Stimulated activated naive CD4-positive, alpha-beta T cell (primary cell): Measurements from ENCODE around the gene GPRASP2.
"Not testable (repeated sequence)": the region's sequence is repeated elsewhere in the genome, so short reads cannot be mapped to it uniquely, and the experiment has no call there.

Source experiments
- DNase-seq, 6 experiments: peaks; one replicate each; lab custom pipeline; 2025; lab: John Stamatoyannopoulos, UW

The GPRASP2 gene

DNA sequence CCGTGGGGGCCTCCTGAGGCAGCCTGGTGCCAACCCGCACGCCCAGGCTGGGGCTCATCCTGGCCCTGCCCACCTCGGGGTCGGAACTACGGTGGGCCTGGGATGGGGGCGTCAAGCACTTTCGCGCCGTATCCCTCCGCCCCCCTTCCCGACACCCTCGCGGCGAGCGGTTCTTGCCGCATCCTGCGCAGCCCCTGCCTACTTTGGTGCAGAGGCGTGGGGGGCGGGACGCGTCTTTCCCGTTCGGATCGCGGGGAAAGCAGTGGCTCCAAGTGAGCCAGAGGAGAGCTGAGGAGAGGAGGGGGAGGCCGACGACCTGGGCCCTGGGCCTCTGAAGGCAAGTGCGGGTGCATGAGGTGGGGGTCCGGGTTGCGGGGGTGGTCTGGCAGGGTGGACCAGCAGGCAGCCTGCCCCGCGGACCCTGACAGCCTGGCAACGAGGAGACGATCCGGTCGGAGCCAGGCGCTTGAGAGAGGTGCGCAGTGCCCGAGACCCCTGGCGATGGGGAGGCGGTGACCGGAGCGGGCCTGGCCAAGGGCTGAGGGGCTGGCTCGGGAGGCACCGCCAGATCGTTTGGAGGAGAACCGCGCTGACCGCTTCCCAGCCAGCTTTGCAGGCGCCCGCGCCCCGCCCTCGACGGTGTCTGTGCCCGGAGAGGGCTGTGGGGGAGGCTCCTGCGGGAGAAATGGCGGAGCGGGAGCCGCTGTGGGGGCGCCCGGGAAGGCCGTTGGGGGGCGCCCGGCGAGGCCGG, at the start of gene GPRASP2:
TSS of gene GPRASP2 (plus strand) at position 233 of the 751 bp plus-strand sequence. CDS start 2,422 bp downstream, outside the sequence.
- peak in 4 of 6 experiments; percentile 6 to 24 (median 16) for DNase-seq

DNA sequence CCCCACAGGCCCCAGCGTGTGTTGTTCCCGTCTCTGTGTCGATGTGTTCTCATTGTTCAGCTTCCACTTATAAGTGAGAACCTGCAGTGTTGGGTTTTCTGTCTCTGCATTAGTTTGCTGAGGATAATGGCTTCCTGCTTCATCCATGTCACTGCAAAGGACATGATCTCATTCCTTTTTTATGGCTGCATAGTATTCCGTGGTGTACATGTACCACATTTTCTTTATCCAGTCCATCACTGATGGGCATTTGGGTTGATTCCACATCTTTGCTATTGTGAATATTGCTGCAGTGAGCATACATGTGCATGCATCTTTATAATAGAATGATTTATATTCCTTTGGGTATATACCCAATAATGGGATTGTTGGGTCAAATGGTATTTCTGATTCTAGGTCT, 48.4 kb upstream of the GPRASP2 start:
- DNase-seq: not testable (repeated sequence)

GRCh38 chrX:102667034-102667433, 45.2 kb upstream of the GPRASP2 start:
- DNase-seq: not testable (repeated sequence)

DNA sequence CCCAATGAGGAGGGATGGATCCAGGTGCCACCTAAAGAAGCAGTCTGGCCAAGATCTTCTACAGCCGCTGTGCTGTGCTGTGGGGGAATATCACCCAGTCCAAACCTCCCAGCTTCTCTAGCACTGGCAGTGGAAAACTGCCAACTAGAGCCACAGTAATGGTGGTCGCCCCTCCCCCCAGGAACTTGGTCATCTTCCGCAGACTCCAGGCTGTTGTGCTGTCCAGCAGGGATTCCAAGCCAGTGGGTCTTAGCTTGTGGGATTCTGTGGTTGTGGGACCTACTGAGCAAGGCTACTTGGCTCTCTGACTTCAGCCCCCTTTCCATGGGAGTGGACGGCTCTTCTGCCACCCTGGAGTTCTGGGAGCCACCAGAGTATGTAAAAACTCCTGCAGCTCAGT, 42.7 kb upstream of the GPRASP2 start:
- DNase-seq: no peak

GRCh38 chrX:102672856-102673255, 39.4 kb upstream of the GPRASP2 start:
- no peak for DNase-seq

- not testable (repeated sequence) for DNase-seq
Measured at GRCh38 chrX:102677479-102677878, 34.8 kb upstream of the GPRASP2 start.

GRCh38 chrX:102684772-102685520, 27.3 kb upstream of the GPRASP2 start:
- DNase-seq: no peak

- DNase-seq: no peak
Measured at GRCh38 chrX:102694749-102695148, 17.5 kb upstream of the GPRASP2 start.

DNA sequence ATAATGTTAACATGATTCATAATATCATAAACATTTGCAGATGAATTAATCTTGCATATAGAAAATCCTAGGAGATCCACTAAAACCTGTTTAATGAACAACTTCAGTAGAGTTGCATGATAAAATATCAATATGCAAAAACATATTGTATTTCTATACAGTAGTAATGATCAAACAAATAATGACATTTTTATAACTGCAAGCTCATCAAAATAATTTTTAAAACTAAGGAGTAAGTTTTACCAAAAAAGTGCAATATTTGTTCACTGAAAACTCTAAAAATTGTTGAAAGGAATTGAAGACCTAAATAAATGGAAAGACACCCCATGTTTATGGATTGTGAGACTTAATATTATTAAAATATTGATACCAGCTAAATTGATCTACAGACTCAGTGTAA, 15.9 kb upstream of the GPRASP2 start:
- DNase-seq: no peak

DNA sequence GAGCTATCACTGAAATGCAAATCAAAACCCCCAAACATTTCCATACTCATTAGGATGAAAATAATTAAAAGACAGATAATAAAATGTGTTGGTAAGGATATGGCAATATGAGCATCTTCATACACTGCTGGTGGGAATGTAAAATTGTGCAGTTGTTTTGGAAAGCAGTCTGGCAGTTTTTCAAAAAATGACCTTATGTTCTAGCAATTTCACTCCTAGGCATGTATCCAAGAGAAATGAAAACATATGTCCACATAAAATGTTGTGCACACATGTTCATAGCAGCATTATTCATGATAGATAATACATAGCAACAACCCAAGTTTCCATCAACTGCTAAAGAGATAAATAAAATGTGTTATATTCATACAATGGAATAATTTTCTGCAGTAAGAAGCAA, 14.8 kb upstream of the GPRASP2 start:
- no peak for DNase-seq

GRCh38 chrX:102708900-102709299, 3.3 kb upstream of the GPRASP2 start:
- no peak for DNase-seq

DNA sequence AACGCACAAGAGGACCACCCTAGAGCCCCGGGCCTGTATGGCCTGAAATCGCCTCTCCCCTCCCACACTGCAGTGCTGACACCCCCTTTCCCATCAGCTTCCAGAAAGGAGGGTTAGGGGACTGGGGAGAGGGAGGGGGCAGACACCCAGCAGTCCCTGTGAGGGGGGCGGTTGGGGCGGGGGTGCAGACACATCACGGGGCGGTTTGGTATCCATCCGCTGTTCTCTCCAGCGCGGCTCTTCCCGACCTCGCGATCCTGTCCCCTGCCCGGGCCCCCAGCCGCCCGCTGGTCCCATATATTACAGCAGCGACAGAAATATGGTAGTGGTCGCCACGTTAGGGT, 404 bp upstream of the GPRASP2 start:
- no peak for DNase-seq

DNA sequence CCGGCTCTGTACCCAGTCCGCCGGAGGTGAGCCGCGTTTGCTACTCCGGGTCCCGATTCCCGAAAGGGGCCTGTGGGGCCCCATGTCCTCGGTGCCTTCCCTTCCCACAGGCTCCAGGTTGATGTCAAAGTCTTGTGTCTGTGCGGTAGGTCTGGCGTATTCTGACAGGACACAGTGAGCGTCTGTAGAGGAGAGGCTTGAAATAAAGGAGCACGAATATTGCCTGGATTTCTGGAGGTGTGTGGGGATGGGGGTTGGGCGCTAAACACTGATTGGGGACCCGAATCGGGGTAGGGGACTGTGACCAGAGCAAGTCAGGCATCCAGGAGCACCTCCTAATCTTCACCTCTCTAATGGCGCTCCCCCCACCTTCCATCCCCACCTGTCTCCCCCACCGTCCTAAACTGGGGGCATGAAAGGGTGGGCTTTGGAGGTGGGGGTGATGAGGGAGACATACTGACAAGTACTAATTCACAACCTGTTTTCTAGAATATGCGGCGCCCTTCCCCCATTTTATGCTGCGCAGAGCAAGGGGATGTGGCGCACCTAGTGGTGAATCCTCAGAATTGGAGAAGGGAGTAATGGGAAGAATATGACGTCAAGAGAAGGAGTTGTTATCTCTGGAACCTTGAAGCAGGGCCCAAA, 855 bp downstream of the GPRASP2 start:
- DNase-seq: peak in 4 of 6 experiments; percentile 7 to 34 (median 15)

DNA sequence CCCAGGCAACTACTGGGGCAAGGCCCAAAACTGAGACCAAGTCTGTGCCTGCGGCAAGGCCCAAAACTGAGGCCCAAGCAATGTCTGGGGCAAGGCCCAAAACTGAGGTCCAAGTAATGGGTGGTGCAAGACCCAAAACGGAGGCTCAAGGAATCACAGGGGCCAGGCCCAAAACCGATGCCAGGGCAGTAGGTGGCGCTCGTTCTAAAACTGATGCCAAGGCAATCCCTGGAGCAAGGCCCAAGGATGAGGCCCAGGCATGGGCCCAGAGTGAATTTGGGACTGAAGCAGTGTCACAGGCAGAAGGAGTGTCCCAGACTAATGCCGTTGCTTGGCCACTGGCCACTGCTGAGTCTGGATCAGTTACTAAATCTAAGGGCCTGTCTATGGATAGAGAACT, 2.7 kb downstream of the GPRASP2 start:
- DNase-seq: no peak

- DNase-seq: no peak
Measured at GRCh38 chrX:102715967-102716366, 3.7 kb downstream of the GPRASP2 start.

DNA sequence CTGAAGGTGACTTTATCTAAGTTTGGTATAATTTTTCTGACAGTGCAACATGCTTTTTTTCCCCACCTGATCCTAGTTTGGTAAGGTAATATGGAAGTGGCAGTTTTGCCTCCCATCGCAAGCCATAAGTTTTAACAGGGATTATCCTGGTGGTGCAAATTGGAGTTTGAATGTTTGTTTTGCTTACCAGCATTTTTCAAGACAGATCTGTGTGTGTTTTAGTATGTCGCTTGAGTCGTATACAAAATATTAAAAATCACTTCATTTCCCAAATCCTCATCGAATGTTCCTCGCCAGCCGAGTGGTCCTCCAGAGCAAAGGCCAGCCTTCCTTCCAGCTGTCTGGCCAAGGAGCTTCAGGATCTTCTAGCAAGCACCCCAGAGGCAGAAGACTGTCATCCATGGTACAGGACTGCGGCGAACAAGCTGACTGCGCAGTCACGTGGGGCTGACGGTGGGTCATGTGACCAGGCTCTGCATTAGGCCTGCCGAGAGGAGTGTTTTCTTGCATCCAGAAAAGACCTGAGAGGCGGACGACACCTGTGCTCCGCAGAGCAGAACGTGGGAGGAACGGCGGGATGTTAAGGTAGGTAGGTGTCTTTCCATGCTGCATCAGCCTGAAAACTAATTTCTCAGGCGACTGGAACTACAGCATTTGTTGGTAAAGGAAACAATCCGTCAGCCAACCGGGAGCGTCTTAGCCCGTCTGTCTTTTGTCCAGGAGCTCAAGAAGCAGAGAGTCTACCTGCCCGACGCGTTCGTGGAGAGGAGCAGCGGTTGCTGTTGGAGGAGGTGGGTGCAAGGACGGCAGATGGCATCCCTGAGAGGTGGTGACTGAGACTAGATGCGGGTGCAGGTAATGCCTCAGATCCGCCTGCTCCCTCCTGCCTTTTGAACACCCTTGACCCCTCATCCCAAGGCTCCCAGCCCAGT, 8.3 kb downstream of the GPRASP2 start, which contains the start of gene GPRASP3:
TSS of gene GPRASP3 (plus strand) at position 507 of the 932 bp plus-strand sequence. CDS start 28,253 bp downstream, outside the sequence.
- DNase-seq: peak; percentile 42 to 72 (median 60)

DNA sequence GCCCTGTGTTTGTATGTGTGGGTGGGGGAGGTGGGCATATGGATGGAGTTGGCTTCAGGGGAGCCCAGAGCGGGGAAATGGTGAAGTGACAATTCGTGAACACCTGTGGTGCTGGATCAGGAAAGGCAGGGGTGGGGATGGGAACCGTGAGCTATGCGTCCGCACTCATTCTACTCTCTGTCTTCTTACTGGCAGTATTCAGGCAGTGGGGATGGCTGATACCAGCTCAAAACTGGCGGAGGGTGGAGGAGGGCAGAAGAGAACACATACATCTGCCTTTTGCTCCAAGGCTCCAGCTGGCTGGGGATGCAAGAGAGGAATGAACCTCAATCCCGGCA, 8.9 kb downstream of the GPRASP2 start:
- not testable (repeated sequence) for DNase-seq

DNA sequence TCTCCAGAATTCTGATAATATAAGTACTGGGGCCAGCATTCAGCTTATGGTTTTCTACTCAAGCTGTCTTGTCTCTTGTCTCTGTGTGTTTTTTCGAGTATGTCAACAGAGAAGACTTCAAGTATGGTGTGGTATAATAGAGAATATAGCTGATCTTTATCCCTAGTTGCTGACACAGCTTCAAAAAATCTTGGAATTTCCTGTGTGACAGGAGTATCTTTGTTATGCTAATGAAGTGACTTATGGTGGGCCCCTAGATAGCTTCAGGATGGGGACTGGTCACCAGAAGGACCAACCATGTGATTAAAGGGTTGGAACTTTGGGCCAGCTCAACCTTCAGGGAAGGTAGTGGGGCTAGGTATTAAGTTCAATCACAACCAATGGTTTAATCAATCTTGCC, 11.2 kb downstream of the GPRASP2 start:
- DNase-seq: no peak

GRCh38 chrX:102727761-102728160, 15.5 kb downstream of the GPRASP2 start:
- no peak for DNase-seq

GRCh38 chrX:102728646-102729045, 16.4 kb downstream of the GPRASP2 start:
- DNase-seq: no peak

DNA sequence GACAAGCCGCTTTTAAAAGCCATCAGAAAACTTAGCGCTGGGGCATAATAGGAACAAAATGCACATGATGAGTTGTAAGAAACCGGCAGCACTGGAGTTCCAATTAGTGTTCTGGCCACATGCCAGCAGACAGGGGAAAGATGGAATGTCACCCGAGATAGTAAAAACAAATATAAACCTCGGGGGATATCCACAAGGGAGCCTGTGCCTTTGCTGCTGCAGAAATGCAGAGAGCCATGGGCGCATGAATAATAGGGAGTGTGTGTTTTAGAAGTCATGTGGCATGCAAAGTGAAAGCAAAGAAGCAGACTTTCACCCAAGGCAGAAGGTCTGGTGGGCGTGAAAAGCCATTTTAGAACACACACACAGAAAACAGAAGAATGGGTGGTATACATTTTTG, 27.4 kb downstream of the GPRASP2 start:
- DNase-seq: no peak

GRCh38 chrX:102744307-102744706, 32.1 kb downstream of the GPRASP2 start:
- no peak for DNase-seq
